KOPT-K1 (cell line): ENCODE data around the gene GCNT3.

Source experiments
- H3K27ac ChIP-seq: fragments of 200-600 bp; sonication (generic); 2 replicates; pipeline ENCODE4 v1.5.1; 2016; ENCODE audit warnings: antibody characterized with exemption, mild to moderate bottlenecking, low read depth, low read length; ENCODE audit not compliant: poor library complexity, severe bottlenecking
- H3K36me3 ChIP-seq: fragments of 200-600 bp; sonication (generic); 2 replicates; pipeline ENCODE4 v1.5.1; 2017; ENCODE audit warnings: antibody characterized with exemption, mild to moderate bottlenecking, low read length, moderate library complexity; ENCODE audit not compliant: insufficient read depth
- H3K9me3 ChIP-seq: fragments of 200-600 bp; sonication (generic); 2 replicates; pipeline ENCODE4 v1.5.1; 2017; ENCODE audit warnings: antibody characterized with exemption, low read length, mild to moderate bottlenecking; ENCODE audit not compliant: insufficient read depth, poor library complexity, severe bottlenecking

Gene GCNT3

GRCh38 chr15:59649603-59650002 is 38.0 kb downstream of the GCNT3 start:
- H3K9me3 ChIP-seq, result peaks cover 12% of the 10 kb centered on the region
- H3K27ac ChIP-seq, result no peak overlapping the region
- peaks cover 93% of the 10 kb centered on the region for H3K36me3 ChIP-seq

- Histone ChIP-seq H3K9me3 (peaks cover 12% of the 10 kb centered on the region), H3K27ac (no peak overlapping the region), H3K36me3 (peaks cover 53% of the 10 kb centered on the region)
Observed at GRCh38 chr15:59654046-59654445, 42.5 kb downstream of the GCNT3 start.

GRCh38 chr15:59656897-59657634 is 45.5 kb downstream of the GCNT3 start, which contains the start of gene GTF2A2:
TSS of gene GTF2A2 (minus strand) at chr15:59657515. CDS start at chr15:59652277, 5,238 bp downstream.
- Histone ChIP-seq H3K9me3 (peaks cover 12% of the 10 kb centered on the region), H3K36me3 (peaks cover 56% of the 10 kb centered on the region), H3K27ac (peak within 1 kb of the TSS; percentile 75)

GRCh38 chr15:59657635-59658125 is 46.1 kb downstream of the GCNT3 start:
- Histone ChIP-seq H3K9me3 (peaks cover 8% of the 10 kb centered on the region), H3K27ac (peak overlapping the region; percentile 75), H3K36me3 (peaks cover 57% of the 10 kb centered on the region)

GRCh38 chr15:59659366-59659765 is 47.8 kb downstream of the GCNT3 start:
- H3K36me3 ChIP-seq, result peaks cover 56% of the 10 kb centered on the region
- H3K9me3 ChIP-seq, result no peaks in the 10 kb centered on the region
- H3K27ac ChIP-seq, result no peak overlapping the region

- Histone ChIP-seq H3K27ac (no peak overlapping the region), H3K9me3 (no peaks in the 10 kb centered on the region), H3K36me3 (peaks cover 77% of the 10 kb centered on the region)
Observed at GRCh38 chr15:59662260-59662659, 50.7 kb downstream of the GCNT3 start.

- Histone ChIP-seq H3K36me3 (peaks cover 94% of the 10 kb centered on the region), H3K9me3 (no peaks in the 10 kb centered on the region)
Observed at GRCh38 chr15:59668556-59668955, 57.0 kb downstream of the GCNT3 start.

More at GRCh38 chr15:59668556-59668955, 57.0 kb downstream of the GCNT3 start:
- H3K27ac ChIP-seq, result no peak overlapping the region
